Liver (tissue), 9 donors: Measurements from ENCODE around the gene BIRC5. TPM values are rescaled to one million over a fixed set of nuclear protein-coding genes. Genes with fewer than 3 reads are reported as not detected.
A peak's percentile ranks its signal among the peaks of the same experiment; 100 is the strongest.

Experiments
- DNase-seq: peaks from one replicate; pipeline ENCODE4 v3.0.0-alpha.2; 2017; ENCODE audit warnings: low spot score
- H3K27ac ChIP-seq, 2 donors: one replicate each; pipeline ENCODE4 v1.7.0; 2013; ENCODE audit warnings: inconsistent platforms in 2 of 2, low read length in 2 of 2, control low read depth in 1 of 2, low read depth in 1 of 2, mild to moderate bottlenecking in 1 of 2
- H3K27me3 ChIP-seq, 4 donors: one replicate each; pipeline versions ENCODE4 v1.6.1 to v1.7.0; 2013; ENCODE audit warnings: low read length in 3 of 4, inconsistent platforms in 1 of 4, mild to moderate bottlenecking in 1 of 4, moderate library complexity in 1 of 4; ENCODE audit not compliant: control insufficient read depth in 4 of 4, insufficient read depth in 4 of 4
- H3K36me3 ChIP-seq, 4 donors: one replicate each; pipeline versions ENCODE4 v1.6.1 to v1.7.0; 2013; ENCODE audit warnings: low read length in 3 of 4, mild to moderate bottlenecking in 3 of 4, low read depth in 1 of 4, moderate library complexity in 1 of 4; ENCODE audit not compliant: control insufficient read depth in 4 of 4, insufficient read depth in 3 of 4
- H3K4me1 ChIP-seq, 4 donors: one replicate each; pipeline versions ENCODE4 v1.6.1 to v1.7.0; 2013; ENCODE audit warnings: low read length in 3 of 4, mild to moderate bottlenecking in 3 of 4, moderate library complexity in 1 of 4; ENCODE audit not compliant: control insufficient read depth in 4 of 4, insufficient read depth in 4 of 4
- H3K4me3 ChIP-seq, 3 donors: one replicate each; pipeline versions ENCODE4 v1.6.1 to v1.7.0; 2013; ENCODE audit warnings: low read length in 3 of 3, control low read depth in 1 of 3, low read depth in 1 of 3, mild to moderate bottlenecking in 1 of 3
- H3K9ac ChIP-seq, 2 donors: one replicate each; pipeline ENCODE4 v1.7.0; 2013; ENCODE audit warnings: low read length in 2 of 2, mild to moderate bottlenecking in 2 of 2, moderate library complexity in 2 of 2, control low read depth in 1 of 2, low read depth in 1 of 2
- H3K9me3 ChIP-seq, 4 donors: one replicate each; pipeline versions ENCODE4 v1.6.1 to v1.7.0; 2013; ENCODE audit warnings: low read length in 3 of 4; ENCODE audit not compliant: control insufficient read depth in 4 of 4
- EGR1 ChIP-seq, 2 donors: IDR thresholded peaks; 2 replicates each; pipeline ENCODE4 v1.6.1; 2016 to 2018; ENCODE audit warnings: antibody characterized with exemption in 2 of 2, low read depth in 2 of 2
- FOXA1 ChIP-seq: IDR thresholded peaks from 2 replicates; pipeline ENCODE4 v1.6.1; 2016; ENCODE audit warnings: antibody characterized with exemption
- FOXA2 ChIP-seq: IDR thresholded peaks from 2 replicates; pipeline ENCODE4 v1.6.1; 2016; ENCODE audit warnings: antibody characterized with exemption
- GABPA ChIP-seq, 2 donors: IDR thresholded peaks in 1 of 2; conservative IDR thresholded peaks in 1 of 2; 2 replicates each; pipeline ENCODE4 v1.6.1; 2016; ENCODE audit warnings: antibody characterized with exemption in 2 of 2, mild to moderate bottlenecking in 1 of 2, moderate library complexity in 1 of 2
- HNF4A ChIP-seq, 2 donors: conservative IDR thresholded peaks; 2 replicates each; pipeline ENCODE4 v1.6.1; 2016; ENCODE audit warnings: antibody characterized with exemption in 2 of 2, mild to moderate bottlenecking in 2 of 2
- HNF4G ChIP-seq: IDR thresholded peaks from 2 replicates; pipeline ENCODE4 v1.6.1; 2016; ENCODE audit warnings: antibody characterized with exemption
- JUND ChIP-seq, 2 donors: IDR thresholded peaks; 2 replicates each; pipeline ENCODE4 v1.6.1; 2016; ENCODE audit warnings: antibody characterized with exemption in 2 of 2
- NR2F2 ChIP-seq: IDR thresholded peaks from 2 replicates; pipeline ENCODE4 v1.6.1; 2016; ENCODE audit warnings: antibody characterized with exemption
- RAD21 ChIP-seq, 2 donors: IDR thresholded peaks; 2 replicates each; pipeline ENCODE4 v1.6.1; 2016; ENCODE audit warnings: antibody characterized with exemption in 2 of 2, mild to moderate bottlenecking in 2 of 2
- RXRA ChIP-seq, 2 donors: IDR thresholded peaks; 2 replicates each; pipeline ENCODE4 v1.6.1; 2017 to 2018; ENCODE audit warnings: antibody characterized with exemption in 2 of 2, mild to moderate bottlenecking in 1 of 2
- SP1 ChIP-seq: IDR thresholded peaks from 2 replicates; pipeline ENCODE4 v1.6.1; 2018; ENCODE audit warnings: antibody characterized with exemption, mild to moderate bottlenecking
- TAF1 ChIP-seq: conservative IDR thresholded peaks from 2 replicates; pipeline ENCODE4 v1.6.1; 2016; ENCODE audit warnings: antibody characterized with exemption, mild to moderate bottlenecking
- YY1 ChIP-seq: IDR thresholded peaks from 2 replicates; pipeline ENCODE4 v1.6.1; 2016; ENCODE audit warnings: antibody characterized with exemption, mild to moderate bottlenecking
- WGBS: extraction: QIAGEN DNeasy Blood & Tissue Kit; methylation state at CpG from one replicate; pipeline ENCODE4 v1.1.7; 2013; 5-methylcytosine and 5-hydroxymethylcytosine counted together
- polyA plus RNA-seq, 2 donors: library from polyadenylated mRNA; stranded (reverse) in 1 of 2; unstranded in 1 of 2; fragments of 200-250 nt in 1 of 2; fragments of >200 nt in 1 of 2; fragmentation: Nextera tagmentation in 1 of 2; extraction: Ambion mirVana in 1 of 2; gene quantifications; one replicate each; pipeline versions ENCODE4 v1.2.1 to v1.2.3, GENCODE V29; 2013 to 2015
- total RNA-seq, 2 donors: library from RNA; depleted of rRNA; stranded (reverse); fragments of >200 nt; gene quantifications; one replicate each; pipeline ENCODE4 v1.2.3, GENCODE V29; 2014
- TF ChIP-seq, protein P1 (sequence below): IDR thresholded peaks from 2 replicates; pipeline ENCODE4 v1.6.1; 2016; ENCODE audit warnings: antibody characterized with exemption
- TF ChIP-seq, protein P2 (sequence below): IDR thresholded peaks from 2 replicates; pipeline ENCODE4 v1.6.1; 2016; ENCODE audit warnings: antibody characterized with exemption, mild to moderate bottlenecking
- TF ChIP-seq, protein P3 (sequence below): IDR thresholded peaks from 2 replicates; pipeline ENCODE4 v1.6.1; 2016; ENCODE audit warnings: antibody characterized with exemption
- TF ChIP-seq, protein P4 (sequence below): IDR thresholded peaks from 2 replicates; pipeline ENCODE4 v1.6.1; 2016; ENCODE audit warnings: antibody characterized with exemption
- TF ChIP-seq, protein P5 (sequence below): fragments of 150-350 bp; IDR thresholded peaks from 2 replicates; pipeline ENCODE4 v1.5.1; 2017; ENCODE audit warnings: improper control_type of control experiment, low read depth, low read length; ENCODE audit not compliant: missing input control
- donor health status: healthy.
- donor health status: healthy.
- donor health status: healthy.
- donor health status: healthy.
- donor health status: healthy.

The BIRC5 gene
- total RNA-seq (10 to 100 TPM in 1 of 2 donors, under 1 TPM in 1; 0.42 to 73.2 TPM), polyA plus RNA-seq (1 to 10 TPM; 2.2 to 3.9 TPM)

DNA sequence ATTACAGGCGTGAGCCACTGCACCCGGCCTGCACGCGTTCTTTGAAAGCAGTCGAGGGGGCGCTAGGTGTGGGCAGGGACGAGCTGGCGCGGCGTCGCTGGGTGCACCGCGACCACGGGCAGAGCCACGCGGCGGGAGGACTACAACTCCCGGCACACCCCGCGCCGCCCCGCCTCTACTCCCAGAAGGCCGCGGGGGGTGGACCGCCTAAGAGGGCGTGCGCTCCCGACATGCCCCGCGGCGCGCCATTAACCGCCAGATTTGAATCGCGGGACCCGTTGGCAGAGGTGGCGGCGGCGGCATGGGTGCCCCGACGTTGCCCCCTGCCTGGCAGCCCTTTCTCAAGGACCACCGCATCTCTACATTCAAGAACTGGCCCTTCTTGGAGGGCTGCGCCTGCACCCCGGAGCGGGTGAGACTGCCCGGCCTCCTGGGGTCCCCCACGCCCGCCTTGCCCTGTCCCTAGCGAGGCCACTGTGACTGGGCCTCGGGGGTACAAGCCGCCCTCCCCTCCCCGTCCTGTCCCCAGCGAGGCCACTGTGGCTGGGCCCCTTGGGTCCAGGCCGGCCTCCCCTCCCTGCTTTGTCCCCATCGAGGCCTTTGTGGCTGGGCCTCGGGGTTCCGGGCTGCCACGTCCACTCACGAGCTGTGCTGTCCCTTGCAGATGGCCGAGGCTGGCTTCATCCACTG, at the start of gene BIRC5:
Gene BIRC5 (plus strand): TSS at position 238 of the 690 bp plus-strand sequence. CDS start 64 bp downstream, at position 302.
- WGBS: 2% methylated on average over 60 of the region's 60 CpGs
- H3K4me1 ChIP-seq: peaks cover 4 to 8% (median 6%) of the 10 kb centered on the region in 4 donors
- H3K4me3 ChIP-seq: peak within 1 kb of the TSS in 1 of 3 donors; percentile 32
- no peaks in the 10 kb centered on the region for H3K36me3 ChIP-seq
- TF ChIP-seq YY1: peak; percentile 66
- TF ChIP-seq SP1: no peak
- TF ChIP-seq, protein P1, sequence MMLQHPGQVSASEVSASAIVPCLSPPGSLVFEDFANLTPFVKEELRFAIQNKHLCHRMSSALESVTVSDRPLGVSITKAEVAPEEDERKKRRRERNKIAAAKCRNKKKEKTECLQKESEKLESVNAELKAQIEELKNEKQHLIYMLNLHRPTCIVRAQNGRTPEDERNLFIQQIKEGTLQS: no peak
- TF ChIP-seq RXRA (IDR thresholded peaks at IDR 0.05): no peak
- TF ChIP-seq FOXA1: no peak
- no peaks in the 10 kb centered on the region for H3K27me3 ChIP-seq
- H3K27ac ChIP-seq: no peak within 1 kb of the TSS
- H3K9me3 ChIP-seq: no peaks in the 10 kb centered on the region
- peak; percentile 93 for DNase-seq
- no peak within 1 kb of the TSS for H3K9ac ChIP-seq

DNA sequence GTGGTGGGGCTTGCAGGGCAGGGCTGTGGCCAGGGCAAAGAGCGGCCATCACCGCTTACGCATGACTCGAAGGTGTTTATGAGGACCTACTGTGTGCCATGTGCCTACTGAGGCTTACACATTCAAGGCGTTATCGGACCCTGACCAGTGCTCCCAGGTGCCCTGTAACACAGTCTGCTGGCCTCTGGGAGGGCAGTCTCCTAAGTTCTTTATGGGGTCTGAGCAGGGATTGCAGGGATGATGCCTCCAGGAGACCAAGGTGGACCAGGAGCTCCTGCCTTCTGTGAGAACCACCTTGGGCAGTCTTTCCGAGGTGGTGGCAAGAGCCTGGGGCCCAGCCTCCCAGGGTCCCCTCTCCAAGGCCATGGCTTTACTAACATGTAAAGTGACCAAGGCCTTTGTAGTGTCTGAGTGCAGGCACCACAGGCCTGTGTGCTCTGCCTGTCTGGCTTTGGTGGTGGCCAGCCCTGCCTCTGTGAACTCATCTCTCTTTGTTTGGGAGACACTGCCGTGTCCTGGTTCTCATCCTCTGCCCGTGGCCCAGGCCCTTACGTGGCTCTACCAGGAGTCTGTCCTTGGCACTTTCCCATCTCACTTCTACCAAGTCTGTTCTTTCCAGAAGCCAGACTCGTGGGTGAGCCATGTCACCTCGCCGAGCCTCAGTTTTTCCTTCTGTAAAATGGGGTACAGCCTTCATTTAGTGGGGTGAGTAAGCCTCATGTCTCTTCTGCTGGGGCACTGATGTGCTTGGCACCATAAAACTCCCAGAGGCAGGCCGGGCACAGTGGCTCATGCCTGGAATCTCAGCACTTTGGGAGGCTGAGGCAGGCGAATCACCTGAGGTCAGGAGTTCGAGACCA, 49.1 kb upstream of the BIRC5 start:
- Histone ChIP-seq H3K27ac (no peak overlapping the region), H3K4me1 (peaks cover 7 to 13% (median 12%) of the 10 kb centered on the region in 4 donors), H3K9ac (no peak overlapping the region), H3K9me3 (no peaks in the 10 kb centered on the region), H3K4me3 (no peak overlapping the region), H3K36me3 (no peaks in the 10 kb centered on the region), H3K27me3 (no peaks in the 10 kb centered on the region)
- WGBS: 90% methylated on average over 16 of the region's 16 CpGs
- no peak for TF ChIP-seq TAF1
- TF ChIP-seq SP1: no peak
- TF ChIP-seq NR2F2: no peak
- no peak for TF ChIP-seq JUND (IDR thresholded peaks at IDR 0.05)
- TF ChIP-seq FOXA1: no peak
- no peak for TF ChIP-seq HNF4A (conservative IDR thresholded peaks at IDR 0.05)
- TF ChIP-seq, protein P2, sequence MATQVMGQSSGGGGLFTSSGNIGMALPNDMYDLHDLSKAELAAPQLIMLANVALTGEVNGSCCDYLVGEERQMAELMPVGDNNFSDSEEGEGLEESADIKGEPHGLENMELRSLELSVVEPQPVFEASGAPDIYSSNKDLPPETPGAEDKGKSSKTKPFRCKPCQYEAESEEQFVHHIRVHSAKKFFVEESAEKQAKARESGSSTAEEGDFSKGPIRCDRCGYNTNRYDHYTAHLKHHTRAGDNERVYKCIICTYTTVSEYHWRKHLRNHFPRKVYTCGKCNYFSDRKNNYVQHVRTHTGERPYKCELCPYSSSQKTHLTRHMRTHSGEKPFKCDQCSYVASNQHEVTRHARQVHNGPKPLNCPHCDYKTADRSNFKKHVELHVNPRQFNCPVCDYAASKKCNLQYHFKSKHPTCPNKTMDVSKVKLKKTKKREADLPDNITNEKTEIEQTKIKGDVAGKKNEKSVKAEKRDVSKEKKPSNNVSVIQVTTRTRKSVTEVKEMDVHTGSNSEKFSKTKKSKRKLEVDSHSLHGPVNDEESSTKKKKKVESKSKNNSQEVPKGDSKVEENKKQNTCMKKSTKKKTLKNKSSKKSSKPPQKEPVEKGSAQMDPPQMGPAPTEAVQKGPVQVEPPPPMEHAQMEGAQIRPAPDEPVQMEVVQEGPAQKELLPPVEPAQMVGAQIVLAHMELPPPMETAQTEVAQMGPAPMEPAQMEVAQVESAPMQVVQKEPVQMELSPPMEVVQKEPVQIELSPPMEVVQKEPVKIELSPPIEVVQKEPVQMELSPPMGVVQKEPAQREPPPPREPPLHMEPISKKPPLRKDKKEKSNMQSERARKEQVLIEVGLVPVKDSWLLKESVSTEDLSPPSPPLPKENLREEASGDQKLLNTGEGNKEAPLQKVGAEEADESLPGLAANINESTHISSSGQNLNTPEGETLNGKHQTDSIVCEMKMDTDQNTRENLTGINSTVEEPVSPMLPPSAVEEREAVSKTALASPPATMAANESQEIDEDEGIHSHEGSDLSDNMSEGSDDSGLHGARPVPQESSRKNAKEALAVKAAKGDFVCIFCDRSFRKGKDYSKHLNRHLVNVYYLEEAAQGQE: no peak
- TF ChIP-seq FOXA2: no peak
- TF ChIP-seq, protein P1: no peak
- TF ChIP-seq YY1: no peak
- TF ChIP-seq EGR1 (IDR thresholded peaks at IDR 0.05; ENCODE audit: low read depth in 2 of 2): no peak
- no peak for TF ChIP-seq HNF4G
- TF ChIP-seq, protein P3, sequence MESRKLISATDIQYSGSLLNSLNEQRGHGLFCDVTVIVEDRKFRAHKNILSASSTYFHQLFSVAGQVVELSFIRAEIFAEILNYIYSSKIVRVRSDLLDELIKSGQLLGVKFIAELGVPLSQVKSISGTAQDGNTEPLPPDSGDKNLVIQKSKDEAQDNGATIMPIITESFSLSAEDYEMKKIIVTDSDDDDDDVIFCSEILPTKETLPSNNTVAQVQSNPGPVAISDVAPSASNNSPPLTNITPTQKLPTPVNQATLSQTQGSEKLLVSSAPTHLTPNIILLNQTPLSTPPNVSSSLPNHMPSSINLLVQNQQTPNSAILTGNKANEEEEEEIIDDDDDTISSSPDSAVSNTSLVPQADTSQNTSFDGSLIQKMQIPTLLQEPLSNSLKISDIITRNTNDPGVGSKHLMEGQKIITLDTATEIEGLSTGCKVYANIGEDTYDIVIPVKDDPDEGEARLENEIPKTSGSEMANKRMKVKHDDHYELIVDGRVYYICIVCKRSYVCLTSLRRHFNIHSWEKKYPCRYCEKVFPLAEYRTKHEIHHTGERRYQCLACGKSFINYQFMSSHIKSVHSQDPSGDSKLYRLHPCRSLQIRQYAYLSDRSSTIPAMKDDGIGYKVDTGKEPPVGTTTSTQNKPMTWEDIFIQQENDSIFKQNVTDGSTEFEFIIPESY: no peak
- TF ChIP-seq, protein P4, sequence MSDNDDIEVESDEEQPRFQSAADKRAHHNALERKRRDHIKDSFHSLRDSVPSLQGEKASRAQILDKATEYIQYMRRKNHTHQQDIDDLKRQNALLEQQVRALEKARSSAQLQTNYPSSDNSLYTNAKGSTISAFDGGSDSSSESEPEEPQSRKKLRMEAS: no peak
- TF ChIP-seq GABPA (IDR thresholded peaks at IDR 0.05 in 1 of 2, conservative IDR thresholded peaks at IDR 0.05 in 1 of 2): no peak
- TF ChIP-seq RXRA (IDR thresholded peaks at IDR 0.05): no peak
- TF ChIP-seq, protein P5, sequence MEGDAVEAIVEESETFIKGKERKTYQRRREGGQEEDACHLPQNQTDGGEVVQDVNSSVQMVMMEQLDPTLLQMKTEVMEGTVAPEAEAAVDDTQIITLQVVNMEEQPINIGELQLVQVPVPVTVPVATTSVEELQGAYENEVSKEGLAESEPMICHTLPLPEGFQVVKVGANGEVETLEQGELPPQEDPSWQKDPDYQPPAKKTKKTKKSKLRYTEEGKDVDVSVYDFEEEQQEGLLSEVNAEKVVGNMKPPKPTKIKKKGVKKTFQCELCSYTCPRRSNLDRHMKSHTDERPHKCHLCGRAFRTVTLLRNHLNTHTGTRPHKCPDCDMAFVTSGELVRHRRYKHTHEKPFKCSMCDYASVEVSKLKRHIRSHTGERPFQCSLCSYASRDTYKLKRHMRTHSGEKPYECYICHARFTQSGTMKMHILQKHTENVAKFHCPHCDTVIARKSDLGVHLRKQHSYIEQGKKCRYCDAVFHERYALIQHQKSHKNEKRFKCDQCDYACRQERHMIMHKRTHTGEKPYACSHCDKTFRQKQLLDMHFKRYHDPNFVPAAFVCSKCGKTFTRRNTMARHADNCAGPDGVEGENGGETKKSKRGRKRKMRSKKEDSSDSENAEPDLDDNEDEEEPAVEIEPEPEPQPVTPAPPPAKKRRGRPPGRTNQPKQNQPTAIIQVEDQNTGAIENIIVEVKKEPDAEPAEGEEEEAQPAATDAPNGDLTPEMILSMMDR: no peak
- no peak for TF ChIP-seq RAD21 (IDR thresholded peaks at IDR 0.05)
- no peak for DNase-seq
